ENCODE data around the gene AMBP.

Gene AMBP

DNA sequence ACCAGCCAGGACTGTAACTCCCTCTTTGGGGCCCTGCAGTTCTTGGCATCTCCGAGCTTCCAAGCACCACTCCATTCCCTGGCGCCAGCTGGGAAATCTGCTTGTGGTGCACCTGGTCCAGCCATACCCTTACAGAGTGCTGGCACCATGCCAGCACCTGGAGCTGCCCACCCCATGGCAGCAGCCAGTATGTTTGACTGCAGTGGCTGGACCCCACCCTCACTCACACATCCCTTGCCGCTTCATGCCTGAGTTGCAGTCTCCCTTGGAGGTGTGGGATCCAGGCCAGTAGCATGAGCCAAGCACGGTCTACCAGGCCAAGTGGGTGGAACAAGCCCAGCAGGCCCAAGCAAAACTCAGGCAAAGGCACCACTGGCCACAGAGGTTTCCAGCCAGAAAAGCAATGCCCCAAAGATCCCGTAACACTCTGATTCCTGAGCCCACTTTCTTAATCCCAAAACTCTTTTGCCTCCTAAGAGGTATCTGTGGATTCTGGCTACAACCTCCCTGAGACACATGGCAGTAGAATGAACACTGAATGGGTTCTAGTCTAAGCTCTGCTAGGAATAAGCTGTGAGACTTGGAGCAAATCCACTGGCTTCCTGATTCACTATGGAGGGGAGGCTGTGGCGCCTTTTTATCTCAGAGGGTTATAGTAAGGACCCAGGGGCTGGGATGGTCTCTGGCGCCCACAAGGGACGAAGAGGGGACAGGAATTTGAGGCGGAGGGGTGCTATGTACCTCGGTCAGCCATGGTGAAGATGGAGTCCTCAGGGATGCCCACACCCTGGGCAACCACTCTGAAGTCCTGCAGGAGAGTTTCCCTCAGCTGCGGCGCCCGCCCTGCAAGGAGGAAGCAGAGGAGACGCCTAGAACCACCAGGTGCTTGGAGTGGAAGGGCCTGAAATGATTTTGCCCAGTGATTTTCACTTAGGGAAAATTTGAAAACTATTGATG is 5.6 kb downstream of the AMBP start:
- DNase-seq = peak; percentile 82

DNA sequence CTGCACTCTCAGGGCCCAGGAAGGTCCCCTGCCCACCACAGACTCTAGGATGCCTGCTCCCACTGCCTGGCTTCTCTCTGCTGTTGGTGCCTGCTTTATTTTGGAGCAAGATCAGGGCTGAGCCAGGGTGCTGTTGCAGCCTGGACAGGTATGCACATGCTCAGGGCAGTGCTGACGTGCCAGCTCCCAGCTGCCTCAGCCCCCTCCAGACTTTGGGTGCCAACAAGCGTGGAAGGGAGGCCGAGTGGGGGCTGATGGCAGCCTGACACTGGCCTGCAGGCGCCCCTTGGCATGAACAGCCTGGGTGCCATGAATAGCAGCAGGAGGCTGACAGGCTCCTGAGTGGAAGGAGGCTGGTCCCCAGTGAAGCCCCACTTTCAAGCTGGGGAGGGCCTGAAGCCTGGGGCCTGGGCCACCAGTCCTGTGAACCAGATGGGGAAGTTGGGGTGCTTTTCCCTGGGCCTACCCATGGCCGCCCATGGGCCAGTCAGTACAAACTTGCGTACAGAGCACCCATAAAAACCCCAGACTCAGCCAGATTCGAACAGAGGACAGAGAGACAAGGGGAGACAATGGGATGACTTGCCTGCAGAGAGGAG is 6.8 kb downstream of the AMBP start:
- peak; percentile 12 for DNase-seq

DNA sequence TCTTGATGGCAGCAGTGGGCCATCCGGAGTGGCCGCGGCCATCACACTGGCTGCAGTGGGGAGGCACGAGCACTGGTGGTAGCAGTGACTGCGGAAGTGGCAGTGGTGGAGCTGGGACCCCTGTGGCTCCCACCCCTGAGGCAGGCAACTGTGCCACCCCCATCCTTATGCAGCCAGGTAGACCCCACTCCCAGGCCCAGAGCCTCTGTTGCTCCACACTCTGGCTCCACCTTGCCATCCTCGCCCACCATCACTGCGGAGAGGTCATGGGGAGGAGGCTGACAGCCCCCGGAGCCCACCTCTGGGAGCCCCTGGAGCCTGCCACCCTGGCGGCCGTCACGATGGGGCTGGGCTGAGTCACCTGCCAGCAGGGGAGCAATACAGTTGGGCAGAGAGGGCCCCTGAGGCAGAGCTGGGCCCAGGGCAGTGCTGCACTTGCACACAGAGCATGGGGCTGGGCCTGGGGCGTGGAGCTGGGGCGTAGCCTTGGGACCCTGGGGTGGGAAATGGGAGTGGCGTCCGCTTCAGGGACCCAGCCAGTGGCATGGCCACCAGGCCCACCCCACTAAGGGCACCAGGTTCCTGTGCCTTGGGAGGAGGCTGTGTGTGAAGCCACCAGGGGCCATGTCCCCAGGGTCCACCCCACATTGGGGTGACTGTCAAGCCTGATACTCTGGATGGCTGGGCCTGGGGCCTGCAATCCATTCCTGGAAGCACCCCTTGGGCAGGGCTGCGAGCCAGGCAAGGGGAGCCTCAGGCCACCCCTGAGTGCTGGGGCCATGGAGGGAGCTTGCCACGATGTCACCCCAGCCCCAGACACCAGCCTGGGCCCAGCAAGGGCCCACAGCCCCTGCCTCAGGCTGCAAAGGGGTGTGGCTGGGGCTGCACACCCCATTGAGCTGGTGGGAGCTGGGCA is 7.7 kb downstream of the AMBP start:
- DNase-seq = peak; percentile 16

DNA sequence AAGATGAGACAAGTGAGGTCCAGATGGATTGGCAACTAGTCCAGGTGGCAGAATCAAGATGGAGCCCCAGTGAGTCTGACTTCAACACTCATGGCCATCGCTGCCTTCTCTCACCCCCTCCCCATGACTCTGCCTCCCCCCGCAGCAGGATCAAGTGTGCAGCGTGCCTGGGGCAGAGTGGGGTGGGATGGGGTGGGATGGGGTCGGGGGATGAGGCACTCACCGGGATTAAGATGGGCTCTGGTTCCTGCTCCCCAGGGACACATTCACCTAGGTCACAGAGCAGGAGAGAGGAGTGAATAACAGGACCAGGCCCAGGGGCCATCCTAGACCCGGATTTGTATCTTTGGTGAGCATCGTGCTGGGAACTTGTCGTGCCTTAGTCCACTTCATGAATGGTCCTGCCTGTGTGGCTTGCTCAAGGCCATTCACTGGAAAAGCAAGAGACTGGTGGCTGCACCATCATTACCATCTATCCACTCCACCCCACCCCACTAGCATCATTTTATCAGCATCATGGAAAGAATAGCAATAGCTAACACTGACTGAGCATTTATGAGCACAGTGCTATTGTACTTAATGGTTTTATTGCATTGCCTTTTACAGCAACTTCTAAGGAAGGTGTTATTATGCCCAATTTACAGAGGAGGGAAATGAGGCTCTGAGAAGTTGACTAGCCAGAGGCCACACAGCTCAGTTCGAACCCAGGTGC is 8.5 kb downstream of the AMBP start:
- DNase-seq = no peak

DNA sequence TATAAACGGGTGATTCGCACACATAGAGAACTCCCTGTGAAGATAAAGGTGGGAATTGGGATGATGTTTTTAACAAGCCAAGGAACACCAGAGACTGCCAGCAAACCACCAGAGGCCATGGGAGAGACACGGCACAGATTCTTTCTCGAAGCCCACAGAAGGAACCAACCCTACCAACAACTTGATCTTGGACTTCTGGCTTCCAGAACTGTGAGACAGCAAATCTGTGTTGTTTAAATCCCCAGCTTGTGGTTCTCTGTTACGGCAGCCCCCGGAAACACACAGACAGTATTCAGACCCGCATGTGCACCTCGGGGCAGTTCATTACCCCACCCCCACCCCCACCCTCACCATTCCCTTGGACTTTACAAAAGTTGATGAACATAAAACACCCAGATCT is 12.8 kb downstream of the AMBP start:
- no peak for DNase-seq

DNA sequence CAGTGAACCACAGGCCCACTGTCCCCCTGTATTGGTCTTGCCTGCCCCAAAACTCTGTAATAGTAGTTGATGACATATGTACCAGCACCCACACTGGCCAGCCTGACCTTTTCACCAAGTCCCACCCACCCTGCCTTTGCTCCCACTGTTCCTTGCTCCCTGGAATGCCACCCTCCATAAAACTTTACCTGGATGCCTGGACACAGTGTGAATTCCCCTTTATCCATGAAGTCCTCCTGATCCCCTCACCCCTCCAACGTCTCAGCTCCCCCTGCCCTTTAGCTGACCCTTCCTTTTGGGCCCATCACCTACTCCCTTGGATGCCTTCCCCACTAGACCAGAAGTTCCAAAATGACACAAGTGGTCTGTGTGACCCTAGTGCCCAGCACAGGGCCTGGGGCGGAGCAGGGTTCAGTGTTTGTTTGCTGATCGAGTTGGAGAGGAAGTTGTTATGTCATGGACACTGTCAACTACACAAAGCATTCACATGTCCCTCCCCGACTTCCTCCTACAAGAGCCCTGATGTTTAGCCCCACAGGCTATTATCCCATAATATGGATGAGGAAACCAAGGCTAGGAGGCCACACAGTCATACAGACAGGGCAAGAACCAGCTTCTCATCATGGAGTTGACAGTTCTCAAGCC is 16.1 kb downstream of the AMBP start:
- no peak for DNase-seq

DNA sequence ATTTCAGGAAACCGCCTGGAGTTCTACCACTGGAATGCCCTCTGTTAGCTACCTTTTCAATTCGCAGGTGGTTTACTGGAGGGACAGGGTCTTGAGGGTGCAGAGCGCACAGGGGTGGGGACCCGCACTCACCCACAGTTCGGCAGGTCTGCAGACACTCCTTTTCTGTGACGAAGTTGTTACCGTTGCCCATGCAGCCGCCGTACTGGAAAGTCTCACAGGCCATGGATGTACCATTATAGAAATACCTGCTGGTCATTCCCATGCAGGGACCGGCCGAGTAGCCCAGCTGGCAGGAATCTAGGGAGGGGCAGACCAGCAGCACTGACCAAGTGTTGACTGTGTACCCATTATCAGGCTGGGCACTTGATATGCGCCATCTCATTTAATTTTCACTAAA is 16.8 kb downstream of the AMBP start:
- DNase-seq = no peak

DNA sequence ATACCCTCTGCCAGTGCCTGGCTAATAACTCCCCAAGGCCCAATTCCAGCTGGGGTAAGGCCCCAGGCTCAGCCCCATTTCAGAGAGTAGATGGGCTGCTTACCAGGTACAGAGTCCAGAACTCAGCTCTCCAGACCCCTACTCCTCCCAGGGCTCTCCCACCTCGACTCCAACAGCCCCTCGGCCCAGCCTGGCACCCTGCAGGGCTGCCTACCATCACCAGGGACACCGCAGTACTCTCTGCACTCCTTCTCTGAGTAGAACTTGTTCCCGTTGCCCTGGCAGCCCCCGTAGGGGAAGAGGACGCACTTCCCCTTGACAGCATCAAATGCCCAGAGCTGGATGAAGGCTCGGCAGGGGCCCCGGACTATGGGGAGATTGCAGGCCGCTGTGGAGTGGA is 17.4 kb downstream of the AMBP start:
- peak; percentile 16 for DNase-seq

DNA sequence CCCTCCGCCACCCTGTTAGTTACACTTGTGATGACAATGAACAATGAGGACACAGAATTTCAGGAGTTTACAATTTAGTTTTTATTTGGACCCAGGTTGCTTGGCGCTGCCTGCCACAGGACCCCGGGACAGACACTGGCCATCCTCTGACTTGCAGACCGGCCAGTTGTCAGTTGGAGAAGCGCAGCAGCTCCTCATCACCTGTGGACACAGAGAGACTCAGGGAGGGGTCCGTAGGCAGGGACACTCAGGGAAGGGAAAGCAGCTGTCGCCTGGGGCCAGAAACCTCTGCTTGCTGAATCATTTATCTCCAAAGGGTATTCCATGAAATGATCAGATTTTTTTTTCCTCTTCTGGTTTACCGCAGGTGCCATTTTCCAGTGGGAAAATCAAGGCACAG is 18.0 kb downstream of the AMBP start:
- peak; percentile 25 for DNase-seq

DNA sequence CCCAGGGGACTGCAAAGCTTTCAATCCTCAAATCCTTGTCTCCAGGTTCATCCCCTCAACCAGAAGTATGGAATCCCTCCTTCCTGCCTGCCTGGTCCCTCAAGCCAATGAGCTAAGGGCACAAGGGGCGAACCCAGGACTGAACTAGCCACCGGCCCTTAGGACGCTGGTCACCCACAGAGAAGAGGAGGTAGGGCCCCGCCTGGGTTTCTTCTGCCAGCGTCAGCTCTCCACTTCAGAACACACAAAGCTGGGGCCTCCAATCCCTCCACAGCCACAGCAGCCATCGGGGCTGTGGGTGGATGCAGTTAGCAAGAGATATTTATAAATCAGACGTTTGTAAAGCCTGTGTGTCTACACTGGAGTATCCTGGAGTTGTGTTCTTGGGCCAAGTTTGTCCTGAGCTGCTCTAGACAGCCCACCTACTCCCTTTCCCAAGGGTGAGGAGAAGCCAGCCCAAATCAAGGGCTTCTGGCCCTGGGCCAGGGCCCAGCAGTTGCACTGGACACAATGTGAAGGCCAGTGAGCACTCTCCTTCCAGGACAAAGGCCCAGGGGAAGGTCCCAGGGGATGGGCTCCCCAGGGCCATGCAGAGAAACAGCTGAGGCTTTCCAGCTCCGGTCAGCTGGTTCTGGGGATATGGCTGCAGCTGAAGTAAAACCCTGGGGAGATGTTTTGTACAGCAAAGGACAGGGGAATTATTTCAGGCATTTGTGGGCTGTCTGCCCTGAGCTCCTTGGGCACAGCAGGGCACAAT is 18.9 kb downstream of the AMBP start:
- peak; percentile 45 for DNase-seq

DNA sequence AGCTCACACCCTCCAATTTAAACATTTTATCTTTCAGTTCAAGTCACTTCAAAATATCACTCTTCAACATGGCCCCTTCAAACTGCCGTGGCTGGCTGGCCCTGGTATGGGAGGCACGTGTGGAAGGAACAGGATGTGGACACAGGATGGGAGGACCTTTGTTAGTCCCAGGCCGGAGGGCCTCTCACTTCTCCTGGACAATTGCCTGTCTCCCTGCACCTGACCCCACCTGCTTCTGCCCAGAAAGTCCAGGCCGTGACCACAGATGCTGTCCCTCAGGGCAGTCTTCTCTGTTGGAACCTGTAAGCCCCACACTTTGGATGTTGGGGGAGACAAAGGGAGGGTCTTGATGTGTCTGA is 19.4 kb downstream of the AMBP start:
- peak; percentile 17 for DNase-seq

DNA sequence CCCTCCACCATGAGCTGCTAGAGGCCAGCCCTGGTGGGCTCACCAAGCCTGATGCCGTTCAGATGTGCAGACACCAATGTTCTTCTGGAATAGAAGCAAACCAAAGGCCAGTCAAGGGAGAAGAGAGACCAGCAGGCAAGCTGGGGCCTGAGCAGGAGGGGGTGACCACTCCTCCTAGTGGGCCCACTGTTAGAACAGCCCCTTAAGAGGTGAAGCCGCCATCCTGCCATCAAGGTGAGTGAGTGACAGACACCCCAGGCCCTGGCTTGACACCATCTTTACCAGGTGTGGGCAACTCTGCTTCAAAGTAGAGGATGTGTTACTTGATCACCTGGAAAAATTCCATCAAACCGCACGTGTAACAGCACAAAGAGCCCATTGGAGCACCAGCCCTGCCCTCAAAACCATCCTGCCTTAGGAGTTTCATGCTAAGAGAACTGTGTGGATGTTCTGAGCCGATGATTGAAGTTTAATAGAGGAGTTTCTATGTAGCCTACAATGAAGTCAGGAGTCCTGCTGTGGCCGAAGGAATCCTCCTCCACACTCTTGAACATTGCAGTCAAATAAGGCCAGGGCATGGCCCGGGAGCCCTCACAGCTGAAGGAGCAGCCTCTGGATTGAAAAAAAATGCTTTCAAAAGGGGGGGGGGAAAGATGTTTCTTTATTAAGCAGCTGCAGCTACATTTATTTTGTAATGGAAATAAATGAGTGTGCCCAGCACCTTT is 20.8 kb downstream of the AMBP start:
- no peak for DNase-seq

DNA sequence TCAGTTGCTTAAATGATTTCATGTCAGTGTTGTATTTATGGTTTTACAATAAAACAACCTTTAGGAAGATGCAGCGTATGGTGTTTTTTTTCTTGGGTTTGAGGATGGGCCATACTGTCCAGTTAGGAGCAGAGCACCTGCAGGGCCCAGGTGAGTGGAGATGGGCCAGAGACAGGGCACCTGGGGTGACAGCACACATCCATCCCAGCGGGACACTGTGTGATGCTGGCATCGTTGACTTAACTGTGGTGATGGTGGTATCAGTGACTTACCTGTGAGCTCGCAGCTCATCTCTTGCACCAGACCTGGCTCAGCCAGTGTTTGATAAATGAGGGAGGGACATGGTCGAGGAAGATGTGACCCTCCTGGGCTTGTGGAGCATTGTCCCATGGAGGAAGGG is 21.6 kb downstream of the AMBP start:
- no peak for DNase-seq

DNA sequence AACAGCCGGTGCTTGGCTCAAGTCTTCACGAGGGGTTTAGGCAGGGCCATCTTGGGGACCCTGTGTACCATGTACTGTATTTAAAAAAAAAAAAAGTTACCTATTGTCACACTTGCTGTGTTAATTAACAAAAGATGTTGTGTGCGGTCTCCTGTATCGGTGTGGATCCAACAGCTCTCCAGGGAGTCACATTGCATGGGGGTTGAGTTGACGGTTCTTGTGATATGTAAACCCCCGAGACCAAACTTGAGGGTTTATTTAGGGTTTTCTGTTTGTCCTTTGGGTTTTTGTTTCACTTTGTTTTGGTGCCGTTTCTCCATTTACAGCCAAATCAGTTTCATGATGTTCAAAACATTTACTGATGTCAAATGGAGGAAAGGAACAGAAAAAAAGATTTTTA is 22.2 kb downstream of the AMBP start:
- DNase-seq = no peak

DNA sequence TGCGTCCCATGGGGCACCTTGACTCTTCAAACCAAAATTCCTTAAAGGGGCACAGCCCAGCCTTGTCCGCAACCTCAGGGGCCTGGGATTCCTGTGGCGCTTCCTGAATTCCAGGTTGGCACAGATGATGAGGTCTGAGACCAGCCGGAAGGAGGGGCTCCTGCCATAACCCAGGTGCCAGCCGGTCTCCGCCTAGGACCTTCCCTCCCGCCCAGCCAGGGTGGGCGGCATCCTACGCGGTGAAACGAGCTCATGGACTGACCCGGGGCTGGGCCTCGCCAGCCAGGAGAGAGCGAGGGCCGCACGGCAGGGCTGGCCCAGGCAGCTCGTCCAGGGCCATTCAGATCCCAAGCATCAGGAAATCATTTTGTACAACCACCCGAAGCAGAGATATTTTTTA is 23.0 kb downstream of the AMBP start:
- peak; percentile 18 for DNase-seq

DNA sequence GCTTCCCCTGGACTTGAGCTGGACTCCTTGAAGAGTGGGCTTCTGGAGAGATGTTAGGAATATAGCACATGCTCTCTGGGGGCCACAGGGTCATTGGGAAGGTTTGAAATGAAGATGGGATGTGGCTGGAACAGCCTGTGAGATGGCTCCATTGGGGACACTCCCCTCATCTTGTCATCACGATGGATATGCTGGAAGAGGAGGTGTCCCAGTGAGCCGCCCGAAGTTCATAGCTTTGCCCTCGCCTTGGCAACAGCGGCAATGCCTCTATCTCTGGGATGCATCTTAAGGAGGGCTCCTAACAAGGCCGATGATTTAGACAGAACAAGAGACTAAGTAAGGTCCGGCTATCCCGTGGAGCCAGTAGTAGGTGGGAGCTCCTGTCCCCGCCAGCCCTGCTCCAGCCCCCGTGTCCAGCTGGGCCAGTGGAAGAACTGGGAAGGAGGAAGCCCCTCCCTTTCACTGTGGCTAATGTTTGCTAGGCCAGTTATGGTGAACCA is 23.9 kb downstream of the AMBP start:
- DNase-seq = no peak

DNA sequence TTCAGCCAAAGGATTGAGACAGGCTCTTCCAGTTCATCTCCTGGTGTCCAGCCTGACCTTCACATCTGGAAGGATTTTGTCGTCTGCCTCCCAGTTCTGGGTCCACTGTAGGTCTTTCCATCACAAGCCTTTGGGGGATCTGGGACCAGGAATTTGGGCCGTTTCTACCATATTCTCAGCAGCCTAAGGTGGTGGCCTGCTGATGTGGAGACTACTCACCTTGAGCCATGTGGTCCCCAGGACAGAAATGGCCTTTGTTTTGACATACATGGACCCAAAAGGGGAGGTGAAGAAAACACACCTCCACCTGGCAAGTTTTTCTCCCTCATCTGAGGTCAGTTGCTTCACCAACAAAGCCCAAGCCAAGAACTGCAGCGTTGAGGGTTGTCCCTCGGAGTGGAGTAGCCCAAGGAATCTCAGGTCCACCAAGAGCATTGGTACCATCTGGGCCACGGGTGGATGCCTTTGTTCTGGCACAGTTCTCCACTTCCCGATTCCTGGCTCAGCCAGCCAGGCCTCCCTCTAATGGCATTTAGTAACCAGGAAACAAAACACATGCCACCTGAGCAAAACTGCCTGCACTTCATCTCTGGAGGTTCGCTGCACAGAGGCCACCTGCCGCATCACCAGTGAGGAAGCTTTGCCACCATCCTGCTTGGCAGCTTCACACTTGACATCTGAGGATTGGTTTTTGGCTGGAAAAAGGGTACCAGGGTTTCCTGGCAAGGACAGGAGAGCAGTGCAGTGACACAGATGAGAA is 24.7 kb downstream of the AMBP start:
- no peak for DNase-seq

DNA sequence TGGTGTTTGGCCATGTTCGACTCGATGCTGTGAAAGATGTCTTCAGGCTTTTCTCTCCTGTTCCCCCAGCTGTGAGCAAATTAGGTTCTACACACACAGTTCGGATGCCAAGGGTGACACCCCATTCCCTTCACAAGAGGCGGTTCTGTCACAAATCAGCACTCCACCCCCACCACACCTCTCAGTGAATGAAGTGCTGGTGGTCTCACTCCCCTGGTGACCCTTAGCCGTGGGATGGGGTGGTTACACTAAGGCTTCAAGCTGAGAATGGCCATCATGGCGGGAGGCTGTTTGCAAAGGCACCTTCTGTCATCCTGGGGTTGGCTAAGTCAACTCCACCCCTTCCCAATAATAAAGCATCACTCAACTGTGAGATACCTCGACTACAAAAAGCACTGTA is 26.4 kb downstream of the AMBP start:
- DNase-seq = no peak

DNA sequence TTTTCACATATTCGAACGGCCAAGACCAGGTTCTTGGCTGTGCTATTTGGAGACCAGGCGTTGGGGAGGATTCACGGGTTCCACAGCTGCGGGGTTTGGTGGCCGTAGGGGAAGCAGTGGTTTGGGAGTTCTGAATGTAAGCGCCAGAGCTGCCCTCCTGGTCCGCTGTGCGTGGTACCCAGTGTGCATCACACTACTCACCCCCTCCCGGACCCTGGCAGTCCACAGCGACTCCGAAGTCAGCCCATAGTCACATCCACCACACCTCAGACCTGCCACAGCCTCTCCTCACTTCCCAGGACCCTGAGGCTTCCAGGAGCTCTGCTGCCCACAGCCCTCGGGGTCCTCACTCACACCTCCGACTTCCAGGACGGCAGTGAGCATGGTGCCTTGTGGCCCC is 26.8 kb downstream of the AMBP start:
- DNase-seq = no peak

DNA sequence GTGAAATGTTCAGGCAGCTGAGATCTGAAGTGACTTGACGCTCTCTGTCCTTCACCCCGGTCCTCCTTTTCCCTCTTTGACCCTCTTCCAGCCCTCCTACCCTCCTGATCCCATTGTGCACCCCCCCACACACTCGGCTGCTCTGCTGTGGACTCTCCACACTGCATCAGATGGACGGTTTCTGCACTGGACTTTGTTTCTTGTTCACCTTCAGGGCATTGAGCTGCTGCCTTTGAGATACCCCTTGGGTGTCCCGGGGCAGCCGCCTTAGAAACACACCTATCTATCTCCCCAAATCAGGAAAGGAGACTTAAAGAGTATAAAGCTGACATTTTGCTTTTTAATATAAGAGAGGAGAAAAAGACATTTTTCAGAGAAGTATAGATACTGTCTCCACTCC is 27.5 kb downstream of the AMBP start:
- DNase-seq = no peak
